Heart left ventricle (tissue), 16 donors: ENCODE data around the gene SORCS2. TPM values are rescaled to one million over a fixed set of nuclear protein-coding genes. Genes with fewer than 3 reads are reported as not detected.
A peak's percentile ranks its signal among the peaks of the same experiment; 100 is the strongest.

ENCODE experiments used
- ATAC-seq, 4 donors: fragments of 200-7000 bp; cut with Tn5 transposase; one replicate each; pipeline ENCODE4 v1.9.1; 2020 to 2022; ENCODE audit warnings: moderate library complexity in 4 of 4, mild to moderate bottlenecking in 3 of 4, moderate number of reproducible peaks in 1 of 4
- DNase-seq, 5 donors: peaks; one replicate each; pipeline ENCODE4 v3.0.0-alpha.2; 2020
- H3K27ac ChIP-seq, 12 donors: fragments of 200-600 bp; sonication (generic) in 4 of 12; one replicate each; pipeline versions ENCODE4 v1.5.0 to v1.8.0; 2016 to 2022; ENCODE audit warnings: mild to moderate bottlenecking in 2 of 12
- H3K27me3 ChIP-seq, 9 donors: fragments of 200-600 bp; sonication (generic) in 2 of 9; one replicate each; pipeline versions ENCODE4 v1.5.1 to v1.8.0; 2016 to 2022; ENCODE audit warnings: mild to moderate bottlenecking in 3 of 9
- H3K36me3 ChIP-seq, 9 donors: fragments of 200-600 bp; sonication (generic) in 2 of 9; one replicate each; pipeline versions ENCODE4 v1.5.0 to v1.8.0; 2018 to 2022; ENCODE audit warnings: mild to moderate bottlenecking in 2 of 9
- H3K4me1 ChIP-seq, 12 donors: fragments of 200-600 bp; sonication (generic) in 4 of 12; one replicate each; pipeline versions ENCODE4 v1.5.0 to v1.8.0; 2016 to 2022; ENCODE audit warnings: mild to moderate bottlenecking in 3 of 12
- H3K4me3 ChIP-seq, 12 donors: fragments of 200-600 bp; sonication (generic) in 4 of 12; one replicate each; pipeline versions ENCODE4 v1.5.0 to v1.8.0; 2017 to 2022; ENCODE audit warnings: mild to moderate bottlenecking in 9 of 12, moderate library complexity in 4 of 12
- H3K9me3 ChIP-seq, 12 donors: fragments of 200-600 bp; sonication (generic) in 4 of 12; one replicate each; pipeline versions ENCODE4 v1.5.0 to v1.8.0; 2016 to 2022; ENCODE audit warnings: mild to moderate bottlenecking in 1 of 12
- POLR2A ChIP-seq, 2 donors: fragments of 450-650 bp; IDR thresholded peaks; one replicate each; pipeline ENCODE4 v1.6.1; 2017; ENCODE audit warnings: antibody characterized with exemption in 2 of 2, mild to moderate bottlenecking in 2 of 2, moderate library complexity in 2 of 2
- WGBS, 4 donors: extraction: QIAGEN DNeasy Blood & Tissue Kit in 2 of 4; methylation state at CpG; one replicate each; pipeline versions ENCODE4 v1.1.5 to v1.1.7; 2013 to 2018; 5-methylcytosine and 5-hydroxymethylcytosine counted together
- intact Hi-C, 10 donors: fragments of 100-400 bp; cut with DNase I; formaldehyde crosslinking; loops; one replicate each; pipeline versions ENCODE4 v1.11.1 to v1.14.2; 2022
- polyA plus RNA-seq, 2 donors: library from polyadenylated mRNA; stranded (reverse); fragments of 200-250 nt; gene quantifications; one replicate each; pipeline ENCODE4 v1.2.3, GENCODE V29; 2013
- total RNA-seq, 9 donors: library from RNA; depleted of rRNA in 2 of 9; stranded (reverse); fragments of >200 nt in 2 of 9; fragmentation: NEBNext Ultra II Directional in 3 of 9; extraction: Animal tissue kit (Norgen Biotek cat#: 25700) in 3 of 9; gene quantifications; one replicate each; pipeline versions ENCODE4 v1.1.0 to v1.2.4, GENCODE V29; 2016 to 2023
- TF ChIP-seq, protein P1 (sequence below), 12 donors: fragments of 200-600 bp; sonication (generic) in 4 of 12; IDR thresholded peaks; one replicate each; pipeline versions ENCODE4 v1.5.0 to v1.8.0; 2018 to 2022; ENCODE audit warnings: antibody characterized with exemption in 12 of 12, mild to moderate bottlenecking in 5 of 12
- donor health status: ischemic (EF 13 %, LVEDD 7.1; RV severe dilation, severe dysfunction).
- donor health status: healthy with polysubstance abuse.
- donor health status: DM: no; HTN: yes; CAD: no.
- donor health status: DM: no; HTN: no; CAD: no.
- donor health status: ischemic (EF 25% LVEDD 6.9; RV normal size, moderate dysfunction).
- donor health status: ischemic (EF 25% LVEDD 5.7; RV mildly dilated, moderate dysfunction).
- donor health status: healthy.
- donor health status: DM: yes; HTN: yes; CAD: no.
- donor health status: ischemic (EF 35%, LVEDD 5.7; RV mildly dilated, moderate dysfunction).
- donor health status: nonischemic (EF 11% LVEDD 7.7; RV severe dilation, severe dysfunction).
- donor health status: DM: yes; HTN: yes; CAD: no.
- donor health status: PGD.
- donor health status: ischemic (EF 29% LVEDD 5.4; RV normal size, mild dysfunction).
- donor health status: nonischemic (EF 23%, LVEDD 6.1; RV moderate dilation, normal function).

The SORCS2 gene
- total and polyA plus RNA-seq, 11 donors: 0.28 to 5.5 (median 2.4) TPM

DNA sequence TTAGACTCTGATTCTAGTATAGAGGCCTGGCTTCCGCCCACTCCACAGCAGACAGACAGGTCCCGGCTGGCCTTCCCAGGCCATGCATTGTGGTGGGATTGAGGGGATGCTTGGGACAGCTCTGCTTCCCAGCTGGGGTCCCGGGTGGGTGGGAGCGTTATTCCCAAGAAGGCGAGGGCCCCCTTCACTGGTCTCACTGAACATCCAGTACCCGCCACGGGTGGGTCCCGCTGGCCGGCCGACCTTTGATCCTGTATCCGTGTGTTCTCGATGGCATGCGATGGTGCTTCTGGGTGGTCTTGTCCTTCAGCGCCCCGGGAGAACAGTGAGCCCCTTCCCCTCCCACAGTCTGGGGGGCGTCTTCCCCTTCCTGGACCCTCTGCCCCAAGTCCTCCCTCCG is 515.9 kb downstream of the SORCS2 start:
- DNase-seq (peak in 1 of 5 donors; percentile 51), ATAC-seq (no peak)
- intact Hi-C loops: loop anchor here in 1 of 10 donors (5.0 kb wide), 1 partner anchor 236 kb away; no protein-coding TSS in a partner anchor
- no peak overlapping the region for H3K27ac ChIP-seq
- H3K36me3 ChIP-seq: no peaks in the 10 kb centered on the region
- no peaks in the 10 kb centered on the region for H3K27me3 ChIP-seq
- no peaks in the 10 kb centered on the region for H3K9me3 ChIP-seq
- H3K4me3 ChIP-seq: no peak overlapping the region
- no peak for TF ChIP-seq POLR2A (IDR thresholded peaks at IDR 0.05)
- TF ChIP-seq, protein P1, sequence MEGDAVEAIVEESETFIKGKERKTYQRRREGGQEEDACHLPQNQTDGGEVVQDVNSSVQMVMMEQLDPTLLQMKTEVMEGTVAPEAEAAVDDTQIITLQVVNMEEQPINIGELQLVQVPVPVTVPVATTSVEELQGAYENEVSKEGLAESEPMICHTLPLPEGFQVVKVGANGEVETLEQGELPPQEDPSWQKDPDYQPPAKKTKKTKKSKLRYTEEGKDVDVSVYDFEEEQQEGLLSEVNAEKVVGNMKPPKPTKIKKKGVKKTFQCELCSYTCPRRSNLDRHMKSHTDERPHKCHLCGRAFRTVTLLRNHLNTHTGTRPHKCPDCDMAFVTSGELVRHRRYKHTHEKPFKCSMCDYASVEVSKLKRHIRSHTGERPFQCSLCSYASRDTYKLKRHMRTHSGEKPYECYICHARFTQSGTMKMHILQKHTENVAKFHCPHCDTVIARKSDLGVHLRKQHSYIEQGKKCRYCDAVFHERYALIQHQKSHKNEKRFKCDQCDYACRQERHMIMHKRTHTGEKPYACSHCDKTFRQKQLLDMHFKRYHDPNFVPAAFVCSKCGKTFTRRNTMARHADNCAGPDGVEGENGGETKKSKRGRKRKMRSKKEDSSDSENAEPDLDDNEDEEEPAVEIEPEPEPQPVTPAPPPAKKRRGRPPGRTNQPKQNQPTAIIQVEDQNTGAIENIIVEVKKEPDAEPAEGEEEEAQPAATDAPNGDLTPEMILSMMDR (IDR thresholded peaks at IDR 0.05): no peak
- H3K4me1 ChIP-seq: peaks cover 0 to 3% (median 0%) of the 10 kb centered on the region in 12 donors
- 70 to 85% (median 84%) methylated on average over 15 to 17 of the region's 17 CpGs for WGBS, 4 donors

DNA sequence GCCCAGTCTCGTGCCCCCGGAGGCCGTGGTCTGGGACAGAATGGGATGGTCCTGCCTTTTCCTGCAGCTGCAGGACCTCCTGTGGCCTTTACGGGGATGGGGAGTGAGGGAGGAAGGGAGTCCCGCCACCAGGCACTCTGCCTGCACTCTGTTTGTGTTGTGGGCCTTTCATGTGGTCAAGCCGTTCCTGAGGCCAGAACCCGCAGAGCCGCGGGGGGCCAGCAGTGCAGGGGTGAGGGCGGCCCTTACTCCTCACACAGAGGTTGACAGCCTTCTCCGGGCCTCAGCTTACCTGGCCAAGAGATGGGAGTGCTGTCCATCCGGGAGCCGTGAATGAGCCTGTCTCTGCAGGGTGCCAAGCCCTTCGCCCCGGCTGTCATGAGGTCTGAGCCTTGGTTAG is 516.6 kb downstream of the SORCS2 start:
- ATAC-seq: no peak
- Histone ChIP-seq H3K36me3 (no peaks in the 10 kb centered on the region), H3K9me3 (no peaks in the 10 kb centered on the region), H3K27me3 (no peaks in the 10 kb centered on the region), H3K4me3 (no peak overlapping the region), H3K27ac (no peak overlapping the region), H3K4me1 (peaks cover 0 to 3% (median 0%) of the 10 kb centered on the region in 12 donors)
- TF ChIP-seq POLR2A (IDR thresholded peaks at IDR 0.05): no peak
- TF ChIP-seq, protein P1 (IDR thresholded peaks at IDR 0.05): no peak
- 65 to 73% (median 70%) methylated on average over 10 to 15 of the region's 15 CpGs for WGBS, 4 donors
- intact Hi-C loops: loop anchor here in 1 of 10 donors (5.0 kb wide), 1 partner anchor 237 kb away; no protein-coding TSS in a partner anchor
- peak in 1 of 5 donors; percentile 58 for DNase-seq

DNA sequence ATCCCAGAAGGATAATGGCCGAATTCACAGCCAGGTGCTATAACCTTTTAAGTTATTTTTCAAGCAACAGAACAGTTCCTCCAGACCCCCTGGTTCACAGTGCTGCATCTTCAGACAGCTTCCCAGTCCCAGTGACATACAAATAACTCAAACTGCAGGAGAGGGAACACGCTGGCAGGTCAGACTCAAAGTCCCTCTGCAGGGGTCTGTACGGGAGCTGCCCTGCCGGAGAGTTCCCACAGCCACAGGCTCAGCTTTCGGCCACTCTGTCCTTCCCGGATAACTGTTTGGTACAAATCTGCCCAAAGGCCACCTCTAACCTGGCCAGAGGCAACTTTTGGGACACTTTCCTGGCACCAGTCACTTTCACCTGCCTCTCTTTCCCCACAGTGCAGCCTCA is 517.1 kb downstream of the SORCS2 start:
- DNase-seq (peak in 2 of 5 donors; percentile 3 to 13), ATAC-seq (no peak)
- Histone ChIP-seq H3K36me3 (no peaks in the 10 kb centered on the region), H3K27ac (no peak overlapping the region), H3K9me3 (peaks cover 0 to 4% (median 0%) of the 10 kb centered on the region in 12 donors), H3K4me1 (peaks cover 0 to 3% (median 0%) of the 10 kb centered on the region in 12 donors), H3K27me3 (no peaks in the 10 kb centered on the region), H3K4me3 (no peak overlapping the region)
- TF ChIP-seq POLR2A (IDR thresholded peaks at IDR 0.05): no peak
- TF ChIP-seq, protein P1 (IDR thresholded peaks at IDR 0.05): no peak
- intact Hi-C loops: loop anchor here in 1 of 10 donors (5.0 kb wide), 1 partner anchor 237 kb away; no protein-coding TSS in a partner anchor
- 91 to 96% (median 95%) methylated on average over 4 to 6 of the region's 6 CpGs for WGBS, 4 donors

DNA sequence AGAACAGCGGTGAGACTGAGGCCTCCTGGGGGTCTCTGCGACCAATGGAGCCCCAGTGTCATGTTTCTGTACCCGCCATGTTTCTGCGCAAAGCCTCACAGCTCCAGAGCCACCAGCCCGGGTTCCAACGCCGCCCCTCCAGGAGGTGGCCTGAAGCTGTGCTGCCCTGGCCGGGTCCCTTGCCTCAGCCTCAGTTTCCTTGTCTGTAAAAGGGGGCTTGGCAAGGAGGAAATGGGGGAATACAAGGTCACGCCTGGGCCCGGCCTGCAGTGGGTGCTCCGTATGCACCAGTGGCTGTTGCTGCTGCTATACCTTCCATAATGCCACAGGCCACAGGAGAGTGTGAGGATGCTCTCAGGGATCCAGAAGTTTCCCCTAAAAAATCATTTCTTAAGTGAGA is 517.8 kb downstream of the SORCS2 start:
- TF ChIP-seq, protein P1 (IDR thresholded peaks at IDR 0.05): no peak
- TF ChIP-seq POLR2A (IDR thresholded peaks at IDR 0.05): no peak
- Histone ChIP-seq H3K27me3 (no peaks in the 10 kb centered on the region), H3K36me3 (no peaks in the 10 kb centered on the region), H3K4me3 (no peak overlapping the region), H3K9me3 (peaks cover 0 to 4% (median 0%) of the 10 kb centered on the region in 12 donors), H3K4me1 (peaks cover 0 to 3% (median 0%) of the 10 kb centered on the region in 12 donors), H3K27ac (no peak overlapping the region)
- 90 to 94% (median 90%) methylated on average over 8 to 11 of the region's 11 CpGs for WGBS, 4 donors
- intact Hi-C loops: loop anchor here in 4 of 10 donors (10.0 kb wide), 3 partner anchors 375 to 515 kb away; partner anchors contain the start of gene SORCS2 (in 1 of the 4)
- ATAC-seq (no peak), DNase-seq (peak in 1 of 5 donors; percentile 36)
